Naive thymus-derived CD8-positive, alpha-beta T cell (primary cell): ENCODE data around the gene HEBP2. TPM values are rescaled to one million over a fixed set of nuclear protein-coding genes. Genes with fewer than 3 reads are reported as not detected.

Source experiments
- ATAC-seq, 2 donors: fragments of 150-1000 bp; cut with Tn5 transposase in 1 of 2; sonication (Bioruptor Pico), chemical (Tn5 transposase) in 1 of 2; 1 replicate in 1 of 2; 2 replicates in 1 of 2; pipeline ENCODE4 v1.10.0; 2021; ENCODE audit warnings: mild to moderate bottlenecking in 2 of 2, moderate library complexity in 2 of 2
- POLR2A ChIA-PET: fragments of 350-600 bp; sonication (Branson Sonifier 250); formaldehyde crosslinking; loops from one replicate; lab custom pipeline; 2021; ENCODE audit warnings: antibody characterized with exemption; lab: Charles Lee
- DNase-seq, 10 donors: peaks; one replicate each; pipeline versions ENCODE4 v3.0.0 to v3.0.0-alpha.2; 2020 to 2022
- H3K27ac Mint-ChIP-seq, 10 donors: one replicate each; pipeline ENCODE4 v1.8.0; 2020 to 2022; ENCODE audit warnings: mild to moderate bottlenecking in 10 of 10, mixed read lengths in 10 of 10, moderate library complexity in 4 of 10, inconsistent platforms in 1 of 10
- H3K27me3 Mint-ChIP-seq, 5 donors: one replicate each; pipeline ENCODE4 v1.8.0; 2021 to 2022; ENCODE audit warnings: mixed read lengths in 5 of 5
- H3K36me3 Mint-ChIP-seq, 3 donors: one replicate each; pipeline ENCODE4 v1.8.0; 2020 to 2022; ENCODE audit warnings: mixed read lengths in 3 of 3, mild to moderate bottlenecking in 2 of 3, inconsistent platforms in 1 of 3
- H3K4me1 Mint-ChIP-seq, 4 donors: one replicate each; pipeline ENCODE4 v1.8.0; 2021 to 2022; ENCODE audit warnings: mixed read lengths in 4 of 4
- H3K4me3 Mint-ChIP-seq, 10 donors: one replicate each; pipeline ENCODE4 v1.8.0; 2020 to 2022; ENCODE audit warnings: mild to moderate bottlenecking in 10 of 10, mixed read lengths in 10 of 10, moderate library complexity in 6 of 10, inconsistent platforms in 1 of 10
- H3K9me3 Mint-ChIP-seq, 9 donors: one replicate each; pipeline ENCODE4 v1.8.0; 2020 to 2022; ENCODE audit warnings: mixed read lengths in 9 of 9, mild to moderate bottlenecking in 3 of 9, inconsistent platforms in 1 of 9, moderate library complexity in 1 of 9
- polyA plus RNA-seq, 3 donors: library from polyadenylated mRNA; unstranded; fragments of 300-500 nt; fragmentation: Illumina TruSeq; gene quantifications; one replicate each; pipeline ENCODE4 v1.2.3, GENCODE V29; 2021
- total RNA-seq, 8 experiments: library from RNA in 2 of 8; stranded (reverse) in 2 of 8; gene quantifications; one replicate each; pipeline ENCODE4 v1.2.3 and lab custom pipeline; 2021 to 2026

HEBP2 gene
- total and polyA plus RNA-seq, 5 experiments from 2014 or later, result 26.2 to 50.2 (median 30.9) TPM

GRCh38 chr6:138443979-138444378 lies 40.0 kb downstream of the HEBP2 start:
- H3K36me3 Mint-ChIP-seq, result no peaks in the 10 kb centered on the region
- no peaks in the 10 kb centered on the region for H3K27me3 Mint-ChIP-seq
- H3K4me1 Mint-ChIP-seq, result peaks cover 0 to 2% (median 0%) of the 10 kb centered on the region in 4 donors
- H3K4me3 Mint-ChIP-seq, result no peak overlapping the region
- POLR2A ChIA-PET, result interaction anchor here (0.8 kb wide), 1 partner anchor 70 kb away, joined by 3 read pairs; no protein-coding TSS in a partner anchor
- DNase-seq (no peak), ATAC-seq (no peak)
- peaks cover 0 to 3% (median 0%) of the 10 kb centered on the region in 9 donors for H3K9me3 Mint-ChIP-seq
- H3K27ac Mint-ChIP-seq, result no peak overlapping the region

- ATAC-seq (no peak), DNase-seq (no peak)
- no peak overlapping the region for H3K27ac Mint-ChIP-seq
- POLR2A ChIA-PET, result no interaction called here
- no peaks in the 10 kb centered on the region for H3K4me1 Mint-ChIP-seq
- H3K9me3 Mint-ChIP-seq, result peaks cover 0 to 3% (median 0%) of the 10 kb centered on the region in 9 donors
- H3K36me3 Mint-ChIP-seq, result no peaks in the 10 kb centered on the region
- H3K4me3 Mint-ChIP-seq, result no peak overlapping the region
- no peaks in the 10 kb centered on the region for H3K27me3 Mint-ChIP-seq
Measured at GRCh38 chr6:138446821-138447220, 42.8 kb downstream of the HEBP2 start.

GRCh38 chr6:138450445-138450844 lies 46.4 kb downstream of the HEBP2 start:
- Mint-ChIP-seq H3K9me3 (no peaks in the 10 kb centered on the region), H3K36me3 (no peaks in the 10 kb centered on the region), H3K4me3 (no peak overlapping the region), H3K27me3 (no peaks in the 10 kb centered on the region), H3K27ac (no peak overlapping the region), H3K4me1 (peaks cover 0 to 10% (median 9%) of the 10 kb centered on the region in 4 donors)
- DNase-seq (no peak), ATAC-seq (no peak)
- POLR2A ChIA-PET, result interaction anchor here (0.6 kb wide), 1 partner anchor 576 kb away, joined by 4 read pairs; no protein-coding TSS in a partner anchor

DNA sequence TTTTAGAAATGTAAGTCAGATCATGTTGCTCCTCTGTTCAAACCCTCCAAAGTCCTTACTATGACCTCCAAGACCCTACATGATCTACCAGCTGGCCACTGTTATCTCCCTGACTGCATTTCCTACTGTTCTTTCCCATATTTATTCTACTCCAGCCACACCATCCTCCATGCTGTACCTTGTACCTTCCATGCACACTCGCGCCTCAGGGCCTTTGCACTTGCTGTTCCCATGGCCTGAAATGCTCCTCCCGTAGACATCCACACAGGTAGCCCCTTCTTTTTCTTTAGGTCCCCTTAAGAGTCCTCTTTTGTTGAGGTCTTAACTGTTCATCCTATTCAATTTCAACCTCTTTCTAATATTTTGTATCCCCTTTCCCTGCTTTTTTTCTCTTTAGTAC lies 47.0 kb downstream of the HEBP2 start:
- Mint-ChIP-seq H3K9me3 (no peaks in the 10 kb centered on the region), H3K27me3 (no peaks in the 10 kb centered on the region), H3K27ac (peak overlapping the region in 1 of 10 donors; percentile 74), H3K4me3 (no peak overlapping the region), H3K4me1 (peaks cover 0 to 15% (median 11%) of the 10 kb centered on the region in 4 donors), H3K36me3 (no peaks in the 10 kb centered on the region)
- ATAC-seq (no peak), DNase-seq (no peak)
- POLR2A ChIA-PET, result no interaction called here

- DNase-seq, result peak; percentile 4 to 78 (median 43)
- Mint-ChIP-seq H3K36me3 (no peaks in the 10 kb centered on the region), H3K9me3 (no peaks in the 10 kb centered on the region), H3K27me3 (no peaks in the 10 kb centered on the region), H3K4me1 (peaks cover 1 to 30% (median 19%) of the 10 kb centered on the region in 4 donors), H3K4me3 (peak overlapping the region in 9 of 10 donors; percentile 47 to 78 (median 71)), H3K27ac (peak overlapping the region in 8 of 10 donors; percentile 76 to 95 (median 92))
- POLR2A ChIA-PET, result interaction anchor here (0.9 to 1.3 kb wide), 3 partner anchors 9 to 54 kb away, joined by 3 to 4 read pairs (median 3); partner anchors contain the start of gene HEBP2
- ATAC-seq, result peak; percentile 67 to 77
Measured at GRCh38 chr6:138454981-138455706, 51.1 kb downstream of the HEBP2 start.

GRCh38 chr6:138455746-138456400 lies 51.9 kb downstream of the HEBP2 start:
- Mint-ChIP-seq H3K27ac (peak overlapping the region; percentile 29 to 95 (median 90)), H3K36me3 (no peaks in the 10 kb centered on the region), H3K4me1 (peaks cover 1 to 30% (median 19%) of the 10 kb centered on the region in 4 donors), H3K27me3 (no peaks in the 10 kb centered on the region), H3K4me3 (peak overlapping the region; percentile 8 to 78 (median 68)), H3K9me3 (peaks cover 0 to 2% (median 0%) of the 10 kb centered on the region in 9 donors)
- peak; percentile 78 to 86 for ATAC-seq
- POLR2A ChIA-PET, result interaction anchor here (0.9 to 1.3 kb wide), 3 partner anchors 8 to 53 kb away, joined by 3 to 4 read pairs (median 3); partner anchors contain the start of gene HEBP2
- DNase-seq, result peak in 7 of 10 donors; percentile 3 to 74 (median 45)

DNA sequence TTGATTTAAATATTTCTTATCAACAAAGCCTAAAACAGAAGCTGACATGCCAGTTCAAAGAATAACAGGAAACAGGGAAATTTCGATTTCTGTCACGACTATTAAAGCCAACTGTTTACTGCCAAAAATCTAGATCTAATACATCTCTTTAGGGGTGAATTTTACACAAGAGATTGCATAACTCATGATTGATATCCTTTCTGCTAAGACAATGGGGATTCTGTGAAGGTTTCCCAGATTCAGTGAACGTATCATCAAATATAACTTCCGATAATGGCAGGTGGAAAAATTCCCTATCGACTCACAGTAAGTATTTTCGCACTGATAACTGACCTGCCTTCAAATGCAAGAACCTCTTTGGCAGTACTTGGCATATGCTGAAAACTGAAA lies 52.4 kb downstream of the HEBP2 start:
- Mint-ChIP-seq H3K4me3 (peak overlapping the region in 9 of 10 donors; percentile 47 to 78 (median 71)), H3K27ac (peak overlapping the region in 9 of 10 donors; percentile 29 to 95 (median 92)), H3K36me3 (peaks cover 0 to under 1% (median 0%) of the 10 kb centered on the region in 3 donors), H3K4me1 (peaks cover 1 to 30% (median 19%) of the 10 kb centered on the region in 4 donors), H3K9me3 (peaks cover 0 to 7% (median 0%) of the 10 kb centered on the region in 9 donors), H3K27me3 (no peaks in the 10 kb centered on the region)
- ATAC-seq (no peak), DNase-seq (no peak)
- POLR2A ChIA-PET, result interaction anchor here (1.3 kb wide), 1 partner anchor 53 kb away, joined by 4 read pairs; the partner anchor contains the start of gene HEBP2

GRCh38 chr6:138461647-138462046 lies 57.6 kb downstream of the HEBP2 start:
- Mint-ChIP-seq H3K36me3 (peaks cover 0 to 3% (median 0%) of the 10 kb centered on the region in 3 donors), H3K9me3 (peaks cover 0 to 20% (median 0%) of the 10 kb centered on the region in 9 donors), H3K4me1 (peaks cover 3 to 9% (median 3%) of the 10 kb centered on the region in 4 donors), H3K27ac (no peak overlapping the region), H3K27me3 (no peaks in the 10 kb centered on the region), H3K4me3 (no peak overlapping the region)
- no peak for ATAC-seq
- POLR2A ChIA-PET, result no interaction called here
- DNase-seq, result no peak

DNA sequence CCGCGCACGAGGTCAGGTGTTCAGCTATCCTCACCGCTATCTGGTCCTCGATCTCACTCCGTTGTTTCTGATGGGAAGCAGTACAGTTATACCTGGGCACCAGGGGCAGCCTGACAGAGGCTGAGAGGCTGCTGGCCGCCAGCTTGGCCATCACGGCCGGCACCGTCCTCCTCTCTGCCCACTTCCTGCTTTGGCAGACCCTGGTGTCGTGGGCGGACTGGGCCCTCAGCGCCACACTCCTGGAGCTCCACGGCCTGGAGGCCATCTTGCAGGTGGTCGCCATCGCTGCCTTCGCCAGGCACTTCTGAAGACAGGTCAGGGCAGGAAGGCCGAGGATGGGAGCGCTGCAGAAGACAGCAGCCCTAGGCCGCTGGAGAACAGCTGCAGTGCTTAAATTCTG lies 60.1 kb downstream of the HEBP2 start:
- POLR2A ChIA-PET, result interaction anchor here (0.7 to 1.1 kb wide), 3 partner anchors 8 to 661 kb away, joined by 3 to 4 read pairs (median 3); no protein-coding TSS in a partner anchor
- Mint-ChIP-seq H3K27ac (no peak overlapping the region), H3K4me3 (no peak overlapping the region), H3K4me1 (peaks cover 0 to 2% (median 0%) of the 10 kb centered on the region in 4 donors), H3K36me3 (peaks cover 0 to 3% (median 0%) of the 10 kb centered on the region in 3 donors), H3K9me3 (peaks cover 0 to 20% (median 0%) of the 10 kb centered on the region in 9 donors), H3K27me3 (peaks cover 0 to 5% (median 0%) of the 10 kb centered on the region in 5 donors)
- DNase-seq (no peak), ATAC-seq (no peak)

GRCh38 chr6:138465007-138465645 lies 61.1 kb downstream of the HEBP2 start:
- H3K27ac Mint-ChIP-seq, result no peak overlapping the region
- no peak overlapping the region for H3K4me3 Mint-ChIP-seq
- DNase-seq (no peak), ATAC-seq (no peak)
- H3K4me1 Mint-ChIP-seq, result peaks cover 0 to 2% (median 0%) of the 10 kb centered on the region in 4 donors
- POLR2A ChIA-PET, result interaction anchor here (0.7 to 1.1 kb wide), 2 partner anchors 10 to 24 kb away, joined by 3 to 4 read pairs; no protein-coding TSS in a partner anchor
- peaks cover 0 to 3% (median 0%) of the 10 kb centered on the region in 3 donors for H3K36me3 Mint-ChIP-seq
- peaks cover 0 to 11% (median 1%) of the 10 kb centered on the region in 5 donors for H3K27me3 Mint-ChIP-seq
- H3K9me3 Mint-ChIP-seq, result peaks cover 0 to 20% (median 0%) of the 10 kb centered on the region in 9 donors

DNA sequence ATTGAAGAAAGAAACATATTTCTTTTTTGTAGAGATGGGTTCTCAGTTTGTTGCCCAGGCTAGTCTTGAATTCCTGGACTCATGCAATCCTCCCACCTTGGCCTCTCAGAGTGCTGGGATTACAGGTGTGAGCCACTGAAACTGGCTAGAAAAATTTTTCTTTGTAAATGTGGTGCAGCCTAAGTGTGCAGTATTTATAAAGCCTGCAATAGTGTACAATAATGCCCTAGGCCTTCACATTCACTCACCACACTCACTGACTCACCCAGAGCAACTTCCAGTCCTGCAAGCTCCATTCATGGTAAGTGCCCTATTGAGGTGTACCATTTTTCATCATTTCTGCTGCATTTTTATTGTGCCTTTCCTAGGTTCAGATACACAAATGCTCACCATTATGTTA lies 63.9 kb downstream of the HEBP2 start:
- Mint-ChIP-seq H3K9me3 (no peaks in the 10 kb centered on the region), H3K27me3 (peaks cover 0 to 11% (median 3%) of the 10 kb centered on the region in 5 donors), H3K4me3 (no peak overlapping the region), H3K27ac (no peak overlapping the region), H3K4me1 (no peaks in the 10 kb centered on the region), H3K36me3 (no peaks in the 10 kb centered on the region)
- POLR2A ChIA-PET, result no interaction called here
- no peak for ATAC-seq
- no peak for DNase-seq
